Measurements from ENCODE around the gene CROCC. TPM values are rescaled to one million over a fixed set of nuclear protein-coding genes. Genes with fewer than 3 reads are reported as not detected.
"Not testable (repeated sequence)": the region's sequence is repeated elsewhere in the genome, so short reads cannot be mapped to it uniquely, and the experiment has no call there.

CROCC gene
- total RNA-seq, 3 donors from 2014 or later, result 20.0 to 24.7 (median 20.3) TPM

- ATAC-seq, result no peak
- H3K27me3 Mint-ChIP-seq (ENCODE audit: low read depth), result no peaks in the 10 kb centered on the region
- H3K4me3 Mint-ChIP-seq, result no peak overlapping the region
- DNase-seq, result no peak
- no peaks in the 10 kb centered on the region for H3K9me3 Mint-ChIP-seq
- no peaks in the 10 kb centered on the region for H3K36me3 Mint-ChIP-seq (ENCODE audit: insufficient read depth)
- peaks cover 14% of the 10 kb centered on the region for H3K4me1 Mint-ChIP-seq (ENCODE audit: low read depth)
Observed at GRCh38 chr1:16957731-16958130, 36.0 kb downstream of the CROCC start.

- Mint-ChIP-seq H3K9me3 (no peaks in the 10 kb centered on the region), H3K36me3 (ENCODE audit: insufficient read depth) (no peaks in the 10 kb centered on the region), H3K4me3 (no peak overlapping the region), H3K4me1 (ENCODE audit: low read depth) (peaks cover 14% of the 10 kb centered on the region), H3K27me3 (ENCODE audit: low read depth) (no peaks in the 10 kb centered on the region)
- no peak for DNase-seq
- ATAC-seq, result no peak
Observed at GRCh38 chr1:16958475-16958874, 36.7 kb downstream of the CROCC start.

GRCh38 chr1:16960560-16961296, 39.0 kb downstream of the CROCC start:
- ATAC-seq, result peak; percentile 91 to 93
- H3K9me3 Mint-ChIP-seq, result no peaks in the 10 kb centered on the region

GRCh38 chr1:16961297-16962133, 39.8 kb downstream of the CROCC start:
- DNase-seq (no peak), ATAC-seq (no peak)
- no peaks in the 10 kb centered on the region for H3K27me3 Mint-ChIP-seq (ENCODE audit: low read depth)
- H3K4me1 Mint-ChIP-seq (ENCODE audit: low read depth), result peaks cover 14% of the 10 kb centered on the region
- peaks cover 9% of the 10 kb centered on the region for H3K36me3 Mint-ChIP-seq (ENCODE audit: insufficient read depth)
- peak overlapping the region; percentile 74 for H3K4me3 Mint-ChIP-seq
- H3K9me3 Mint-ChIP-seq, result no peaks in the 10 kb centered on the region

More at GRCh38 chr1:16960560-16961296, 39.0 kb downstream of the CROCC start:
- DNase-seq, result peak; percentile 73
- Mint-ChIP-seq H3K4me3 (peak overlapping the region; percentile 80), H3K36me3 (ENCODE audit: insufficient read depth) (peaks cover 7% of the 10 kb centered on the region), H3K27me3 (ENCODE audit: low read depth) (no peaks in the 10 kb centered on the region), H3K4me1 (ENCODE audit: low read depth) (peaks cover 14% of the 10 kb centered on the region)

- peaks cover 14% of the 10 kb centered on the region for H3K4me1 Mint-ChIP-seq (ENCODE audit: low read depth)
- not testable (repeated sequence) for H3K4me3 Mint-ChIP-seq; H3K9me3 Mint-ChIP-seq; ATAC-seq; DNase-seq; H3K36me3 Mint-ChIP-seq (ENCODE audit: insufficient read depth); H3K27me3 Mint-ChIP-seq (ENCODE audit: low read depth)
Observed at GRCh38 chr1:16964169-16964568, 42.4 kb downstream of the CROCC start.

GRCh38 chr1:16965486-16966067, 43.8 kb downstream of the CROCC start:
- Mint-ChIP-seq H3K36me3 (ENCODE audit: insufficient read depth) (peaks cover 11% of the 10 kb centered on the region), H3K4me3 (no peak overlapping the region), H3K27me3 (ENCODE audit: low read depth) (no peaks in the 10 kb centered on the region), H3K9me3 (no peaks in the 10 kb centered on the region), H3K4me1 (ENCODE audit: low read depth) (peaks cover 9% of the 10 kb centered on the region)
- no peak for DNase-seq
- no peak for ATAC-seq

GRCh38 chr1:16966282-16966681, 44.6 kb downstream of the CROCC start:
- ATAC-seq (no peak), DNase-seq (no peak)
- Mint-ChIP-seq H3K4me3 (no peak overlapping the region), H3K9me3 (no peaks in the 10 kb centered on the region), H3K36me3 (ENCODE audit: insufficient read depth) (peaks cover 11% of the 10 kb centered on the region), H3K27me3 (ENCODE audit: low read depth) (no peaks in the 10 kb centered on the region), H3K4me1 (ENCODE audit: low read depth) (peaks cover 6% of the 10 kb centered on the region)

GRCh38 chr1:16967095-16967575, 45.4 kb downstream of the CROCC start:
- no peaks in the 10 kb centered on the region for H3K9me3 Mint-ChIP-seq
- H3K27me3 Mint-ChIP-seq (ENCODE audit: low read depth), result no peaks in the 10 kb centered on the region
- ATAC-seq (no peak), DNase-seq (no peak)
- H3K4me3 Mint-ChIP-seq, result no peak overlapping the region
- no peaks in the 10 kb centered on the region for H3K4me1 Mint-ChIP-seq (ENCODE audit: low read depth)
- peaks cover 11% of the 10 kb centered on the region for H3K36me3 Mint-ChIP-seq (ENCODE audit: insufficient read depth)

- Mint-ChIP-seq H3K4me1 (ENCODE audit: low read depth) (no peaks in the 10 kb centered on the region), H3K4me3 (no peak overlapping the region), H3K9me3 (no peaks in the 10 kb centered on the region), H3K27me3 (ENCODE audit: low read depth) (no peaks in the 10 kb centered on the region), H3K36me3 (ENCODE audit: insufficient read depth) (peaks cover 11% of the 10 kb centered on the region)
- DNase-seq, result no peak
- no peak for ATAC-seq
Observed at GRCh38 chr1:16967962-16968361, 46.2 kb downstream of the CROCC start.

- no peaks in the 10 kb centered on the region for H3K9me3 Mint-ChIP-seq
- no peaks in the 10 kb centered on the region for H3K27me3 Mint-ChIP-seq (ENCODE audit: low read depth)
- H3K4me3 Mint-ChIP-seq, result no peak overlapping the region
- ATAC-seq, result no peak
- H3K36me3 Mint-ChIP-seq (ENCODE audit: insufficient read depth), result peaks cover 11% of the 10 kb centered on the region
- no peaks in the 10 kb centered on the region for H3K4me1 Mint-ChIP-seq (ENCODE audit: low read depth)
- no peak for DNase-seq
Observed at GRCh38 chr1:16968372-16968771, 46.6 kb downstream of the CROCC start.

- Mint-ChIP-seq H3K4me3 (no peak overlapping the region), H3K27me3 (ENCODE audit: low read depth) (no peaks in the 10 kb centered on the region), H3K36me3 (ENCODE audit: insufficient read depth) (peaks cover 11% of the 10 kb centered on the region), H3K9me3 (no peaks in the 10 kb centered on the region), H3K4me1 (ENCODE audit: low read depth) (no peaks in the 10 kb centered on the region)
- DNase-seq (no peak), ATAC-seq (no peak)
Observed at GRCh38 chr1:16969057-16969611, 47.4 kb downstream of the CROCC start.

- no peak for ATAC-seq
- DNase-seq, result no peak
- Mint-ChIP-seq H3K4me1 (ENCODE audit: low read depth) (no peaks in the 10 kb centered on the region), H3K36me3 (ENCODE audit: insufficient read depth) (peaks cover 11% of the 10 kb centered on the region), H3K9me3 (no peaks in the 10 kb centered on the region), H3K4me3 (no peak overlapping the region), H3K27me3 (ENCODE audit: low read depth) (no peaks in the 10 kb centered on the region)
Observed at GRCh38 chr1:16969651-16970050, 47.9 kb downstream of the CROCC start.

GRCh38 chr1:16970132-16970910, 48.6 kb downstream of the CROCC start:
- no peaks in the 10 kb centered on the region for H3K4me1 Mint-ChIP-seq (ENCODE audit: low read depth)
- H3K27me3 Mint-ChIP-seq (ENCODE audit: low read depth), result no peaks in the 10 kb centered on the region

More at GRCh38 chr1:16970132-16970910, 48.6 kb downstream of the CROCC start:
- DNase-seq (no peak), ATAC-seq (no peak)
- H3K9me3 Mint-ChIP-seq, result no peaks in the 10 kb centered on the region
- peaks cover 7% of the 10 kb centered on the region for H3K36me3 Mint-ChIP-seq (ENCODE audit: insufficient read depth)
- no peak overlapping the region for H3K4me3 Mint-ChIP-seq
